K562 (cell line): Measurements from ENCODE around the gene BCR.

ENCODE experiments used
- CEBPB ChIP-seq: fragments of 450-650 bp; IDR thresholded peaks from 2 replicates; pipeline ENCODE4 v1.6.1; 2016; ENCODE audit warnings: missing genetic modification characterization, missing compliant biosample characterization
- CTCF ChIP-seq, 3 experiments: IDR thresholded peaks in 2 of 3; conservative IDR thresholded peaks in 1 of 3; 2 replicates each; pipeline ENCODE4 v1.5.1; 2011 to 2012; ENCODE audit warnings: low read length in 3 of 3, mild to moderate bottlenecking in 3 of 3, control low read depth in 2 of 3, improper control_type of control experiment in 1 of 3, inconsistent platforms in 1 of 3, low read depth in 1 of 3, mixed read lengths in 1 of 3, moderate library complexity in 1 of 3; ENCODE audit not compliant: insufficient read depth in 2 of 3
- EP300 ChIP-seq: IDR thresholded peaks from 2 replicates; pipeline ENCODE4 v1.6.1; 2012; ENCODE audit warnings: low read length, improper control_type of control experiment
- HDAC6 ChIP-seq: IDR thresholded peaks from 2 replicates; pipeline ENCODE4 v1.6.1; 2012; ENCODE audit warnings: low read depth, mild to moderate bottlenecking, control low read depth, inconsistent platforms, low read length, moderate library complexity
- IRF1 ChIP-seq: sonication (generic); formaldehyde crosslinking; IDR thresholded peaks from 2 replicates; pipeline ENCODE4 v1.8.0; 2022; ENCODE audit warnings: missing genetic modification reagents, mild to moderate bottlenecking, borderline replicate concordance
- NCOA2 ChIP-seq, 2 experiments: fragments of 450-650 bp; IDR thresholded peaks; 2 replicates each; pipeline ENCODE4 v1.6.1; 2018; ENCODE audit warnings: mild to moderate bottlenecking in 2 of 2, moderate library complexity in 1 of 2; ENCODE audit not compliant: partially characterized antibody in 2 of 2
- PHF21A ChIP-seq: fragments of 450-650 bp; IDR thresholded peaks from 2 replicates; pipeline ENCODE4 v1.6.1; 2017; ENCODE audit warnings: low read depth, borderline replicate concordance
- POLR2AphosphoS5 ChIP-seq: IDR thresholded peaks from 2 replicates; pipeline ENCODE4 v1.6.1; 2011; ENCODE audit warnings: mild to moderate bottlenecking, low read depth, low read length, moderate library complexity; ENCODE audit not compliant: control insufficient read depth, insufficient read depth
- RBM34 ChIP-seq: fragments of 200-400 bp; formaldehyde crosslinking; IDR thresholded peaks from 2 replicates; pipeline ENCODE4 v1.6.1; 2018; ENCODE audit warnings: low read length, borderline replicate concordance; ENCODE audit not compliant: insufficient read depth
- RCOR1 ChIP-seq, 2 experiments: IDR thresholded peaks; 2 replicates each; pipeline ENCODE4 v1.6.1; 2012; ENCODE audit warnings: low read depth in 2 of 2, low read length in 2 of 2, borderline replicate concordance in 1 of 2, improper control_type of control experiment in 1 of 2
- STAG1 ChIP-seq: sonication (generic); formaldehyde crosslinking; IDR thresholded peaks from 2 replicates; pipeline ENCODE4 v1.5.0; 2020; ENCODE audit warnings: missing genetic modification reagents, borderline replicate concordance
- ZBTB7A ChIP-seq: IDR thresholded peaks from 2 replicates; pipeline ENCODE4 v1.6.1; 2011; ENCODE audit warnings: low read depth, mild to moderate bottlenecking, low read length, moderate library complexity, borderline replicate concordance; ENCODE audit not compliant: control insufficient read depth

GRCh38 chr22:23181721-23182308, 1.5 kb downstream of the BCR start:
- TF ChIP-seq HDAC6, result no peak
- TF ChIP-seq NCOA2 (IDR thresholded peaks at IDR 0.05; ENCODE audit: partially characterized antibody in 2 of 2), result no peak
- no peak for TF ChIP-seq CTCF (IDR thresholded peaks at IDR 0.05 in 2 of 3, conservative IDR thresholded peaks at IDR 0.05 in 1 of 3; ENCODE audit: insufficient read depth in 2 of 3, low read depth in 1 of 3, low read length in 3 of 3)
- no peak for TF ChIP-seq STAG1
- no peak for TF ChIP-seq POLR2AphosphoS5
- TF ChIP-seq PHF21A, result no peak
- no peak for TF ChIP-seq IRF1 (CRISPR knock-in tag)
- TF ChIP-seq RCOR1 (IDR thresholded peaks at IDR 0.05; ENCODE audit: borderline replicate concordance in 1 of 2, low read depth in 2 of 2, low read length in 2 of 2), result no peak
- no peak for TF ChIP-seq RBM34
- TF ChIP-seq ZBTB7A, result no peak
- TF ChIP-seq EP300, result no peak
- TF ChIP-seq CEBPB, result no peak
